Measurements from ENCODE around the gene AUP1. TPM values are rescaled to one million over a fixed set of nuclear protein-coding genes. Genes with fewer than 3 reads are reported as not detected.

The AUP1 gene
- total and polyA plus RNA-seq, 9 of the 15 experiments (the other 6 are each of a cell fraction or from before 2014, with no cell fraction given): 70.7 to 245 (median 165) TPM

- TF ChIP-seq CHAMP1 (IDR thresholded peaks at IDR 0.05) (no peak), EHMT2 (IDR thresholded peaks at IDR 0.05) (no peak), RBM22 (IDR thresholded peaks at IDR 0.05; ENCODE audit: low read depth, low read length, poor library complexity, severe bottlenecking) (no peak), CBX3 (IDR thresholded peaks at IDR 0.05; ENCODE audit: borderline replicate concordance in 1 of 2, low read length in 2 of 2) (no peak), MTA1 (IDR thresholded peaks at IDR 0.05; ENCODE audit: borderline replicate concordance) (no peak), E2F8 (IDR thresholded peaks at IDR 0.05; ENCODE audit: low read depth, partially characterized antibody) (no peak), SNRNP70 (optimal IDR thresholded peaks at IDR 0.05; ENCODE audit: low read depth, low read length) (no peak), ZNF639 (CRISPR knock-in tag; conservative IDR thresholded peaks at IDR 0.05 in 1 of 2, IDR thresholded peaks at IDR 0.05 in 1 of 2) (peak in 1 of 2 experiments; percentile 3; a peak in 1 of 4 replicates), FOXO4 (CRISPR knock-in tag; IDR thresholded peaks at IDR 0.05) (0 out of 2 replicates have a peak, but pooled peaks have one; percentile 5), ATF3 (IDR thresholded peaks at IDR 0.05) (peak; percentile 46; the same call in 1 of the 2 replicates), ATF3 (CRISPR knock-in tag; conservative IDR thresholded peaks at IDR 0.05) (peak; percentile 39; the same call in 1 of the 2 replicates), SREBF2 (CRISPR knock-in tag; IDR thresholded peaks at IDR 0.05) (no peak), ZNF146 (CRISPR knock-in tag; IDR thresholded peaks at IDR 0.05; ENCODE audit: unreplicated experiment) (no peak), DDX20 (tag; IDR thresholded peaks at IDR 0.05; ENCODE audit: low read depth) (no peak; the same call in 1 of the 2 replicates), HMBOX1 (IDR thresholded peaks at IDR 0.05) (no peak)
Measured at GRCh38 chr2:74503506-74504475, 25.7 kb downstream of the AUP1 start (continued).

Measured in K562 (cell line).